Measurements from ENCODE around the gene FMNL2.

GRCh38 chr2:152578573-152578972 lies 243.6 kb downstream of the FMNL2 start:
- no peak for TF ChIP-seq EZH2 (IDR thresholded peaks at IDR 0.05; ENCODE audit: insufficient read depth, poor library complexity, severe bottlenecking)
- no peak for TF ChIP-seq EZH2phosphoT487 (IDR thresholded peaks at IDR 0.05; ENCODE audit: insufficient read depth, low read depth)
